ENCODE data around the gene TBC1D13.
"Not testable (repeated sequence)": the region's sequence is repeated elsewhere in the genome, so short reads cannot be mapped to it uniquely, and the experiment has no call there.

Gene TBC1D13

DNA sequence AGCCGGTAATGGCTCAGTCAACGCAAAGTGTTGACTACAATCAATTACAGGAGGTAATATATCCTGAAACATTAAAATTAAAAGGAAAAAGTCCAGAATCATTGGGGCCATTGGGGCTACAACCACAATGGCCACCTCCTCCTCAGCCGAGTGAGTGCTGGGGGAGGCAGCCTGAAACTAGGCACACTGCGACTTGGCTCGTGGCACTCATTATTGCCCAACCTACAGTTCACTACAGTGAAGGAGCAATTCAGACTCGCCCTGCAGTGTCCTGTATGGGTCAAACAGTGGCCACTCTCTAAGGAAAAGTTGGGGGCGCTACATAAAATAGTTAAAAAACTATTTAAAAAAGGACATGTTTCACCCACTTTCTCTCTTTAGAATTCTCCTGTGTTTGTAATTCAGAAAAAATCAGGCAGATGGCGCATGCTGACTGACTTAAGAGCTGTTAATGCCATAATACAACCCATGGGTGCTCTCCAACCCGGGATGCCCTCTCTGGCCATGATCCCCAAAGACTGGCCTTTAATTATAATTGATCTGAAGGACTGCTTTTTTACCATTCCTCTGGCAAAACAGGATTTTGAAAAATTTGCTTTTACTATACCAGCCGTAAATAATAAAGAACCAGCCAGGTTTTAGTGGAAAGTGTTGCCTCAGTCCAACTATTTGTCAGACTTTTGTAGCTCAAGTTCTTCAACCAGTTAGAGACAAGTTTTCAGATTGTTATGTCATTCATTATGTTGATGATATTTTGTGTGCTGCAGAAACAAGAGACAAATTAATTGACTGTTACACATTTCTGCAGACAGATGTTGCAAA lies 64.9 kb downstream of the TBC1D13 start:
- DNase-seq, result peak in 1 of 2 experiments; percentile 14

- DNase-seq, result not testable (repeated sequence)
Measured at GRCh38 chr9:128852646-128853045, 65.6 kb downstream of the TBC1D13 start.

DNA sequence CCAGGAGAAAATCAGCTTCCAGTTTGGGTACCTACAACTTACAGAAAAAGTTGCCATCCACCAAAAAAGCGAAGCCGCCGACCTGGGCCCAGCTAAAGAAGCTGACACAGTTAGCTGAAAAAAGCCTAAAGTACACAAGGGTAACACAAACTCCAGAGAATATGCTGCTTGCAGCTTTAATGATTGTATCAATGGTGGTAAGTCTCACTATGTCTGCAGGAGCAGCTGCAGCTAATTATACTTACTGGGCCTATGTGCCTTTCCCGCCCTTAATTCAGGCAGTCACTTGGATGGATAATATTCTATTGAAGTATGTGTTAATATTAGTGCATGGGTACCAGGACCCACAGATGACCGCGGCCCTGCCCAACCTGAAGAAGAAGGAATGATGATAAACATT lies 67.4 kb downstream of the TBC1D13 start:
- not testable (repeated sequence) for DNase-seq

DNA sequence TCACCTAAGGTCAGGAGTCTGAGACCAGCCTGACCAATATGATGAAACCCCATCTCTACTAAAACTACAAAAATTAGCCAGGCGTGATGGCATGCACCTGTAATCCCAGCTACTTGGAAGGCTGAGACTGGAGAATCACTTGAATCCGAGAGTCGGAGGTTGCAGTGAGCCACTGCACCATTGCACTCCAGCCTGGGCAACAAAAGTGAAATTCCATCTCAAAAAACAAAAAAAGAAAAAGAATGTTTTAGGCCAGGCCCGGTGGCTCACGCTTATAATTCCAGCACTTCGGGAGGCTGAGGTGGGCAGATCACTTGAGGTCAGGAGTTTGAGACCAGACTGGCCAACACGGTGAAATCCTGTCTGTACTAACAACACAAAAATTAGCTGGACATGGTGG lies 71.4 kb downstream of the TBC1D13 start:
- not testable (repeated sequence) for DNase-seq

Measured in NCI-H1930 (cell line).